ENCODE data around the gene CHSY1.
A peak's percentile ranks its signal among the peaks of the same experiment; 100 is the strongest.
"Not testable (repeated sequence)": the region's sequence is repeated elsewhere in the genome, so short reads cannot be mapped to it uniquely, and the experiment has no call there.

Gene CHSY1, protein sequence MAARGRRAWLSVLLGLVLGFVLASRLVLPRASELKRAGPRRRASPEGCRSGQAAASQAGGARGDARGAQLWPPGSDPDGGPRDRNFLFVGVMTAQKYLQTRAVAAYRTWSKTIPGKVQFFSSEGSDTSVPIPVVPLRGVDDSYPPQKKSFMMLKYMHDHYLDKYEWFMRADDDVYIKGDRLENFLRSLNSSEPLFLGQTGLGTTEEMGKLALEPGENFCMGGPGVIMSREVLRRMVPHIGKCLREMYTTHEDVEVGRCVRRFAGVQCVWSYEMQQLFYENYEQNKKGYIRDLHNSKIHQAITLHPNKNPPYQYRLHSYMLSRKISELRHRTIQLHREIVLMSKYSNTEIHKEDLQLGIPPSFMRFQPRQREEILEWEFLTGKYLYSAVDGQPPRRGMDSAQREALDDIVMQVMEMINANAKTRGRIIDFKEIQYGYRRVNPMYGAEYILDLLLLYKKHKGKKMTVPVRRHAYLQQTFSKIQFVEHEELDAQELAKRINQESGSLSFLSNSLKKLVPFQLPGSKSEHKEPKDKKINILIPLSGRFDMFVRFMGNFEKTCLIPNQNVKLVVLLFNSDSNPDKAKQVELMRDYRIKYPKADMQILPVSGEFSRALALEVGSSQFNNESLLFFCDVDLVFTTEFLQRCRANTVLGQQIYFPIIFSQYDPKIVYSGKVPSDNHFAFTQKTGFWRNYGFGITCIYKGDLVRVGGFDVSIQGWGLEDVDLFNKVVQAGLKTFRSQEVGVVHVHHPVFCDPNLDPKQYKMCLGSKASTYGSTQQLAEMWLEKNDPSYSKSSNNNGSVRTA

DNA sequence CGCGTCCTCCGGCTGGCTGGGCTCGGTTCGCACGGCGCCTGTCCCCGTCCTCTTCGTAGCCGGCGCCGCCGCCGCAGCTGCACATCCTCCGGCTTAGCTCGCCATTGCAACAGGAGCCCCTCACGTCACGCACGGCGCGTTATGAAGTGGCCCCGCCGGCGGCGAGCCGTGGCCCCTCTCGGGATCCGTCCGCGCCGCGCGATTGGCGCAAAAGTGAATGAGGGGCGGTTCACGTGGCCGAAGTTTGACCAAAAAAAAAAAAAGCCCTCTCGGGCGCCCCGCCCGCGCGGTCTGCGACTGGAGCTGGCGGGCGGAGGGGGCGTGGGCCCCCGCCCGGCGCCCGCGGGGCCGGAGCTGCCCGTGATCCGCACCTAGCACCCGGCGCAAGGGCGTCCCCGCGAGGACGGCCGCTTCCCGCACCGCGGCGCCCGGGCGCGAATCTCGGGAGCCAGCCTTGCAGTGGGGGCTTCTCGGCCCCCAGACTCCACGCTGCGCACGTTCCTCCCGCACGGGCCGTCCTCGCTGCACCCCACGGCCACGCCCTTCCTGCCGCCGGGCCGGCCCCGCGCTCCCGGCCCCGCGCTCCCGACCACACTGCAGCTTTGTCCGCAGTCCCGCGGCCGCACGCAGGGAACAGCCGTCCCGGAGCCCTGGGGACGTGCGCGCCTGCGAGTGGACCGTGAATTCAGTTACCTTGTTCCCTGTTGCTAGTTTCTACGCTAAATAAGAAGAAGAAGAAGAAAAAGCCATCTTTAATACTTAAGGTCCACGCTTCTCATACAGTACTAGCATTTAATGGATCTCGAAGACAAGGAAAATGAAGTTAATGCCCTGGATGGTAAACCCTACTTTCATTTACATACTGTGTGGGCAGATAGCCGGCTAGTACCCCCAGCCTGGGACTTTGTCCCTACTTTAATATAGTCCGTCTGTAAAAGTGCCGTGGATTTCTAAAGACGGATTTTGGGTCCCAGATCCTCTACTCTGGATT is at the start of gene CHSY1:
Gene CHSY1, minus strand, starts transcription at position 219 of the 991 bp plus-strand sequence. CDS start 592 bp downstream, outside the sequence.
- Mint-ChIP-seq H3K9me3 (no peaks in the 10 kb centered on the region), H3K4me3 (peak within 1 kb of the TSS; percentile 97), H3K36me3 (no peaks in the 10 kb centered on the region), H3K27ac (peak within 1 kb of the TSS; percentile 69), H3K27me3 (no peaks in the 10 kb centered on the region), H3K4me1 (peaks cover 20% of the 10 kb centered on the region)
- DNase-seq (ENCODE audit: low spot score in 2 of 2) (peak; percentile 85 to 88), ATAC-seq (ENCODE audit: low read depth) (peak; percentile 75)

DNA sequence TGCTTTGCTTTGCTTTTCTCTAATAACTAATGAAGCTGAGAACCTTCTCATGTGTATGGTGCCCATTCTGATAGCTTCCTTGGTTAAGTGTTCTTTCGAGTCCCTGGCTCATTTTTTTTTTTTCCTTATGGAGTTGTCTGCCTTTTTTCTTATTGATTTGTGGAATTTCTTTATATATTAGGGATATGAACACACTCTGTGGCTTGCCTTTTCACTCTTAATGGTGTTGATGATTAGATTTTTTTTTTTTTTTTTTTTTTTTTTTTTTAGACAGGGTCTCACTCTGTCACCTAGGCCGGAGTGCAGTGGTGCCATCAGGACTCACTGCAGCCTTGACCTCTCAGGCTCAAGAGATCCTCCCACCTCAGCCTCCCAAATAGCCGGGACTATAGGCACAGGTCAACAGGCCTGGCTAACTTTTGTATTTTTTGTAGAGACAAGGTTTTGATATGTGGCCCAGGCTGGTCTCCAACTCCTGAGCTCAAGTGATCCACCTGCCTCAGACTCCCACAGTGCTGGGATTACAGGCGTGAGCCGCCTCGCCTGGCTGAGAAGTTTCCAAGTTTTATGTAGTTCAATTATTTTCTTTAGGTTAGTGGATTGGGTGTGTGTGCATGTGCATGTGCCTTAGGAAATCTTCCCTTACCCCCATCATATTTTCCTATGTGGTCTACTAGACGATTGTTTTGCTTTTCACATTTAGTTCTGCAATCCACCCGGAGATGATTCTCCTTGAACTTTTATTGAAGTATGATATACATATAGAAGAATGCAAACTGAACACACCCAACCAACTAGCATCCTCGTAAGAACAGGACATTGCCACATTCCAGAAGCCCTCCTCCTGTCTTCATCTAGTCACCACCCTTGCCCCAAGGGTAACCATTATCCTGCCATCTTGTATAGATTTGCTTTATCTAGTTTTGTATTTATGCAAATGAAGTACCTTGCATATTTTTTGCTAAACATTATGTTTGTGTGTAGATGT is 44.9 kb upstream of the CHSY1 start:
- DNase-seq (ENCODE audit: low spot score in 2 of 2) (no peak), ATAC-seq (ENCODE audit: low read depth) (no peak)
- Mint-ChIP-seq H3K4me3 (peak overlapping the region; percentile 95), H3K4me1 (peaks cover 22% of the 10 kb centered on the region), H3K27me3 (no peaks in the 10 kb centered on the region), H3K9me3 (no peaks in the 10 kb centered on the region), H3K27ac (no peak overlapping the region), H3K36me3 (no peaks in the 10 kb centered on the region)

DNA sequence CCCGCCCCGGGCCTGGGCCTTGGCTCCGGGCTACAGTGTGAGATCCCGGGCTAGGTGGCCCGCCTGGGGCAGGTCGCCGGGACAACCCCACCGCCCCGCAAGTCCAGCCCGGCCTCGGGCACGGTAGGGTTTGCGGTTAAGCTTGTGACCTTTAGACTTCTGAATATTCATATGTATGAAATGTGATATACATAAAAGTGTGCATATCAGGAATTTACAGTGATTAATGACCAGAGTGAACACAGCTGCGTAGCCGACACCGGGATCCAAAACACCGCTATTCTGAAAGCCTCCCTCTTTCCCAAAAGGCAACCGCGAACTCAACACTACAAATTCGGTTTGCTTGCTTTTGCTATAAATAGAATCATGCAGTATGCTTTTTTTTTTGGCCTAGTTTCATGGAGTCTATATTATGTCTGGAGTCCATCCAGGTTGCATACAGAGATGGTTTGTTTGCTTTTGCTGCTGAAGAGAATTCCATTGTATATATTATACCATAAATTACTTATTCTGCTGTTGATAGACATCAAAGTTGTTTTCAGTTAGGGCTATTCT is 43.8 kb upstream of the CHSY1 start:
- H3K36me3 Mint-ChIP-seq: no peaks in the 10 kb centered on the region
- H3K9me3 Mint-ChIP-seq: no peaks in the 10 kb centered on the region
- peak overlapping the region; percentile 95 for H3K4me3 Mint-ChIP-seq
- peaks cover 25% of the 10 kb centered on the region for H3K4me1 Mint-ChIP-seq
- no peak for DNase-seq (ENCODE audit: low spot score in 2 of 2)
- no peak for ATAC-seq (ENCODE audit: low read depth)
- H3K27me3 Mint-ChIP-seq: no peaks in the 10 kb centered on the region
- H3K27ac Mint-ChIP-seq: peak overlapping the region; percentile 97

DNA sequence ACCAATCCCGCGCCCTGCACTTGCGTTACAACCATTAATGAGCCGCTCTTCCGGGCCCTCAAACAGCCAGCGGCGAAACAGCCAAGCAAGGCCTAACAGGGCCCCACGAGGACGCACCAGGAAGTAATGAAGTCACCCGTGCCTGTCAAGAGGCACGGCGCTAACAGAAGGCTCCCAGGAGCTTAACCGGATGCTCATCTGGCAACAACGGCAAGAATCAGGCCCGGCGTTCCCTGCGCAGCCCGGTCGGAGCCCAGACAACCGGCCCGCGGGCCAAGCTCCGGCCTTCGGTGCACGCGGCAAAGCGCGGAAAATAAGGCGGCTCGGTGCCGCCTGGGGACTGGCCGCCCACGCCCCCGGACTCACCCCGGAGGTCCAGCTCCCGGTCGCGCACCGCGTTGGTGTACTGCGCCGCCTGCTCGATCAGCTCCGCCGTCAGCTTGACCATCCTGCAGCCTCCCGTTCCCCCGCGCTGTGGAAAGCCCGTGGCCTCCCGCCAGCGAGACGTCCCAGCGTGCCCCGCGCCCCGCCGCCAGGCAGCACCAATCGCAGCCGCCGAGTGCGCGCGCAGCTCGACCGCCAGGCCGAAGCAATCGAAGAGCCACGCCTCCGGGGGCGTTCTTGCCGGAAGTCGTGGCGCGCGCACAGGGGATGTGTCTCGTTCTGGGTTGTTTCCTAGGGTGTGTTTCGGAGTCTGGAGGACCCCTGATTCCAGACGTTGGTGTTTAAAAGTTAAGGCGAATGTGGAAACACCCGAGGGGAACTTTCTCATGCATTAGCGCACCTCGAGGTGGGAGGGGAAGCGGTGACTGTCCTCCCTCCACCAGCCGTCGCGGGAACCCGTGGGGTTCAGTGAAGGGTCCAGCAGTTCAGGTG is 43.1 kb upstream of the CHSY1 start, which contains the start of gene SNRPA1:
Gene SNRPA1, minus strand, starts transcription at position 518 of the 876 bp plus-strand sequence. Its CDS starts 70 bp downstream, at position 448.
- H3K4me1 Mint-ChIP-seq: peaks cover 27% of the 10 kb centered on the region

DNA sequence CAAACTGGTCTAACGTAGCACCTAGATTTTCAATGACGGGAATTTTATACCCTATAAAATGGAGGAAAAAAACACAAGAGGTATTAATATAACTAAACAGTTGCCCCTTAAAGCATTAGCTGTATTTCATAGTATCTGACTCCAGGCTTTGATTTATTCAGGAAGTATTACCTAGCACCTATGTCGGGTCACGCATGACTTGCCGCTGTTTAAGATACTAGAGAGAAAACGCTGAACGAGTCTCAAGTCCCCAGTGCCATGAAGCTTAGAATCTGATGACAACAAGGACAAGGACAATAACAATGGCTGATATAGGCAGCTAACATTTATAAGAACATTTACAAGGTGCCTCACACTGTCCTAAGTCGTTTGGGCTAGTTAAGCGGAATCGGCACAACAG is 41.3 kb upstream of the CHSY1 start:
- ATAC-seq (ENCODE audit: low read depth) (peak; percentile 19), DNase-seq (ENCODE audit: low spot score in 2 of 2) (no peak)
- Mint-ChIP-seq H3K27me3 (no peaks in the 10 kb centered on the region), H3K36me3 (peaks cover 6% of the 10 kb centered on the region), H3K27ac (peak overlapping the region; percentile 97), H3K9me3 (no peaks in the 10 kb centered on the region), H3K4me1 (peaks cover 35% of the 10 kb centered on the region), H3K4me3 (peak overlapping the region; percentile 95)

More for the DNA sequence above, 43.1 kb upstream of the CHSY1 start, which contains the start of gene SNRPA1:
- DNase-seq (ENCODE audit: low spot score in 2 of 2) (peak; percentile 95 to 98), ATAC-seq (ENCODE audit: low read depth) (peak; percentile 78)
- peak within 1 kb of the TSS; percentile 95 for H3K4me3 Mint-ChIP-seq
- no peaks in the 10 kb centered on the region for H3K27me3 Mint-ChIP-seq
- H3K9me3 Mint-ChIP-seq: no peaks in the 10 kb centered on the region
- H3K27ac Mint-ChIP-seq: peak within 1 kb of the TSS; percentile 97
- no peaks in the 10 kb centered on the region for H3K36me3 Mint-ChIP-seq

DNA sequence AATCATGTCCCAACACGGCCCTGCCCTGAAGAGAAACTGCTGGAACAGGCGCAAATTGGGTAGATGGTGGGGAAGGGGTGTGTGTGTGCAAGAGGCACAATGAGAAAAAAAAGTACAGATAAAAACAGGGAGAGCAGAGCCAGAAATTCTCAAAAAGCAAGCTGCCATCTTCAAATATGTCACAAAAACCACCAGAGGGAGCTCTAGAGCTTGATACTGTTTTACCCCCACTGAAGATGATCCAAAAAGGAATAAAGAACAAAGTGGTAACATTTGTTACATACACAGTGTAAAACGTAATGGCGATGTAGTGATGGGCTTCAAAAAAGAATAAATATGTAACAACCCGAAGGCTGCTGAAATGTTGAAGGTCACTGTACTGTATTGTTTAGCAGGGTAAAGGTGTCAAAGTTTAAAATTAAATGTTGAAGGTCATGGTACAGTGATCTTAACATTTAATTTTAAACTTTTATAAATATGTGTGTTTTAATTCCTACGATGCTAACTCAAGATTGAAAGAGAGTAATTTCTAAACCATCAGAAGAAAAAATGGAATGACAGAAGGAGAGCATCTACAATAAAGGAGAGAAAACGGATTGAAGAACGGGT is 37.2 kb upstream of the CHSY1 start:
- Mint-ChIP-seq H3K27ac (no peak overlapping the region), H3K9me3 (no peaks in the 10 kb centered on the region), H3K27me3 (no peaks in the 10 kb centered on the region), H3K4me3 (no peak overlapping the region), H3K4me1 (peaks cover 23% of the 10 kb centered on the region), H3K36me3 (peaks cover 14% of the 10 kb centered on the region)
- DNase-seq (ENCODE audit: low spot score in 2 of 2): peak in 1 of 2 donors; percentile 63
- peak; percentile 60 for ATAC-seq (ENCODE audit: low read depth)

GRCh38 chr15:101287342-101287741 is 35.5 kb upstream of the CHSY1 start:
- H3K27me3 Mint-ChIP-seq; H3K4me3 Mint-ChIP-seq; DNase-seq (ENCODE audit: low spot score in 2 of 2); ATAC-seq (ENCODE audit: low read depth); H3K27ac Mint-ChIP-seq; H3K9me3 Mint-ChIP-seq: not testable (repeated sequence)
- H3K36me3 Mint-ChIP-seq: peaks cover 17% of the 10 kb centered on the region
- peaks cover 13% of the 10 kb centered on the region for H3K4me1 Mint-ChIP-seq

GRCh38 chr15:101286471-101287114 is 34.7 kb upstream of the CHSY1 start:
- no peak for DNase-seq (ENCODE audit: low spot score in 2 of 2)
- H3K27ac Mint-ChIP-seq: no peak overlapping the region
- H3K4me1 Mint-ChIP-seq: peaks cover 13% of the 10 kb centered on the region
- H3K36me3 Mint-ChIP-seq: peaks cover 21% of the 10 kb centered on the region
- no peak overlapping the region for H3K4me3 Mint-ChIP-seq
- no peaks in the 10 kb centered on the region for H3K9me3 Mint-ChIP-seq
- no peak for ATAC-seq (ENCODE audit: low read depth)
- no peaks in the 10 kb centered on the region for H3K27me3 Mint-ChIP-seq

DNA sequence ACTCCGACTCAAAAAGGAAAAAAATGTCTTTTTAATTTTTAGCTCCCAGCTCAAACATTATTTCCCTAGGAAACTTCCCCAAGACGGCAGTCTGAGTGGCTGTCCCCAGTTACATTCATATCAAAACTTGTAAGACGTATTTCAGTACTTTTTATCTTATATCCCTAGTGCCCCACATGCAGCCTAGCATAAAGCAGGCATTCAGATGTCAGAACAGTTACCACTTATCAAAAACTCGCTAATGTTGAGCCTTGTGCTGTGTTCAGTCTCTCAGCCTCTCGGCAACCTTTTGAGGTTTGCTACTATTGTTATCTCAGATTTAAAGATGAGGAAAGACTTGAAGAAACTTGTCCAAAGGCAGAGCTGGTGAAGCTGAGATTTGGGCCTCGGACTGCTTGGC is 32.1 kb upstream of the CHSY1 start:
- ATAC-seq (ENCODE audit: low read depth): no peak
- H3K36me3 Mint-ChIP-seq: peaks cover 21% of the 10 kb centered on the region
- no peaks in the 10 kb centered on the region for H3K9me3 Mint-ChIP-seq
- peaks cover 6% of the 10 kb centered on the region for H3K4me1 Mint-ChIP-seq
- no peak overlapping the region for H3K4me3 Mint-ChIP-seq
- DNase-seq (ENCODE audit: low spot score in 2 of 2): no peak
- H3K27ac Mint-ChIP-seq: no peak overlapping the region
- no peaks in the 10 kb centered on the region for H3K27me3 Mint-ChIP-seq

DNA sequence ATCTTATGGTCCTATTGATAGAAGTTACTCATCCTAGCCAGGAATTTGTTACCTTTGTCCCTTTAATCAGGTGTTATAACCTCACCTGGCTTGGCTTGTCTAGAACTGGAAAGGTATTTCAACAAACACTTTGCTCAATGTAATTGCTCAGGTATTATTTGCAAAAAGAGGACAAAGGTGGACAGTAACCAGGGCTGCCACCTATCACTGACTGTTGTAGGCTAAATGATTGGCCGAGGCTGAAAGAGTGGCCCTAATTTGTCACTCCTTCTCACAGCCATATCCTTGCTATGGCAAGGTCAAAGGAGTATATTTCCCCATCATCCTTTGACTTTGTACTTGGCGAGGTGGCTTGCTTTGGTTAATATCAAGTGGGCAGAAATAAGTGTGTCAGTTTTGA is 28.2 kb upstream of the CHSY1 start:
- no peaks in the 10 kb centered on the region for H3K27me3 Mint-ChIP-seq
- ATAC-seq (ENCODE audit: low read depth) (no peak), DNase-seq (ENCODE audit: low spot score in 2 of 2) (no peak)
- H3K4me1 Mint-ChIP-seq: peaks cover 3% of the 10 kb centered on the region
- no peak overlapping the region for H3K4me3 Mint-ChIP-seq
- H3K27ac Mint-ChIP-seq: peak overlapping the region; percentile 50
- H3K9me3 Mint-ChIP-seq: no peaks in the 10 kb centered on the region
- H3K36me3 Mint-ChIP-seq: peaks cover 11% of the 10 kb centered on the region

Data from memory B cell (primary cell).